Fibroblast of skin of back (primary cell): ENCODE data around the gene OR2V2.

ENCODE experiments used
- DNase-seq: peaks from one replicate; pipeline ENCODE4 v3.0.0-alpha.2; 2013

Gene OR2V2

DNA sequence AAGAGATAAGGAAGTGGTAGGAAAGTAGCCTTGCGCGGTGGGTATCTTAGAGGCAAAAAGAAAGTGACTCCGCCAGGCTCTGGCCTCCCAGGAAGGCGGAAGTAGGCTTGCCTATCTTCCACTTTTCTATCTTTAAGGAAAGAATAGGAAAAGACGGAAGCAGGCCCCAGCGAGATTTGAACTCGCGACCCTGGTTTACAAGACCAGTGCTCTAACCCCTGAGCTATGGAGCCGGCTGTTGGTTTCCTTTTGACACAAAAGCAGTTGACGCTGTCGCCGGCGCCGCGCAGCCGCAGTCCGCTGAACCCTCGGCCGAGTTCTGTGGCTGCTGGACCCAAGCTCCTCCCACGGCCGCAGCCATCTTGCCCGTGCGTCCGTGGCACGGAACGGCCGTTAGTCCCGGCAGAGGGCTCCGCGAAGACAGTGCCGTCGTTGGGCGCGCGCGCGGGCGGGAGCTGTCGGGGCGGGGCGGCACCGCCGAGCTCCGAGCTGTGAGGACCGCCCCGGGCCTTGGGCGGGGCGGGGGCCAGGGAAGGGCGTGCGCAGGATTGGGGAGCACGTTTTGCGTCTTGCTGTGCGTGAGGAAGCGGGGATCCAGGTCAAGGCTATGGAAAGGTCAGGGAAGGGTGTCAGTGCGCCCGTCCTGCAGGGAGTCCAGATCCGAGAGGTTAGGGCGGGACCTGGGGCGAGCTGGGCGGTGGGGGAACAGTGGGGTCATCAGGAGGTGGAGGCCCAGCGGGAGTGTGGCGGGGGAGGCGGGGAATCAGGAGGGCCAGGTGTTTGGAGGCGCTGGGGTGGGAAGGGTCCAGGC is 44.3 kb downstream of the OR2V2 start:
- DNase-seq = peak; percentile 94

DNA sequence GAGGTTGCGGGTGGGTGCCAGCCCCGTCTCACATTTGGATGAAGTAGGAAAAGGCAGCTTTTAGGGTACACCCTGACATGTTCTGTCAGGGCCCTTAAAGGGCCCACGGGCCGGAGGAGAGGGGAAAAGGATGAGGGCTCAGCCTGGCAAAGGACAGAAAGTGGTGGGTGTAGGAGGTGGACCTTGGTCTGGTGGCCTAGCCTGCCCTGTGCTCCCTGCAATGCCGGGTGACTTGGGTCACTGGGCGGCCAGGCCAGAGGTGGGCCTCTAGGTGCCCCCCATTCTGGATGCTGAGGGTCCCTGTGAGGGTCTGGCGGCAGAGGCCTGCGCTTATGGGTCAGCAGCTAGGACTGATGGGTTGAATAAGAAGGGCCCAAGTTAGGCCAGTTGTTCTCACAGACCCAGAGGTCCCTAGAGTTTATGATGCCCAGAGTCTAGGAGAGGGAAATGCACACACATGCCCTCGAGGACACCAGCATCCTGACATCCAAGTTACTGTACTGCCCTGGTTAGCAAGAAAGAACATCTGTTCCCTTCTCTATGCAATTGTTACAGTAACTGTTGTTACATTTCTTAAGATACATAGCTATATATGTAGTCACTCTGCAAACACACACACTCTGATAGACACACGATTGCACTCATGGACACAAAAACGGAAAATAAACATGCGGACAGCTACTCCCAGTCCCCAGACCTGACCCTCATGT is 45.1 kb downstream of the OR2V2 start:
- DNase-seq = no peak

DNA sequence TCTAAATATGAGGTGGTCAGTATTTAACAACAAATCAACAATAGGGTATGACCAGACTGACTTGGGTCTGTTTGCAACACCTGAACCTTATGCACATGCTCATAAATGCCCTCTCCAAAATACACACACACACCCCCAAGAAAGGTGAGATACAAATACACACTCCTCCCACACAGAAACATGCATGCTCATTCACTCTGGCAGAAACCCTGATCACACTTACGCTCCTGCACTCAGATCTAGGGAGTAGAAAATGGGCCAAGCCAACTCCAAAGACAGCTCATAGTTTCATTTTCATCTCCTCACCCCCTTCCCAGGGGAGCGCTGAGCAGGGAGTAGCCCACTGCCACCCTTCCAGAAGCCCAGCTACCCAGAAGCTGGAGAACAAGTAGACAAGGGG is 46.3 kb downstream of the OR2V2 start:
- DNase-seq = no peak

DNA sequence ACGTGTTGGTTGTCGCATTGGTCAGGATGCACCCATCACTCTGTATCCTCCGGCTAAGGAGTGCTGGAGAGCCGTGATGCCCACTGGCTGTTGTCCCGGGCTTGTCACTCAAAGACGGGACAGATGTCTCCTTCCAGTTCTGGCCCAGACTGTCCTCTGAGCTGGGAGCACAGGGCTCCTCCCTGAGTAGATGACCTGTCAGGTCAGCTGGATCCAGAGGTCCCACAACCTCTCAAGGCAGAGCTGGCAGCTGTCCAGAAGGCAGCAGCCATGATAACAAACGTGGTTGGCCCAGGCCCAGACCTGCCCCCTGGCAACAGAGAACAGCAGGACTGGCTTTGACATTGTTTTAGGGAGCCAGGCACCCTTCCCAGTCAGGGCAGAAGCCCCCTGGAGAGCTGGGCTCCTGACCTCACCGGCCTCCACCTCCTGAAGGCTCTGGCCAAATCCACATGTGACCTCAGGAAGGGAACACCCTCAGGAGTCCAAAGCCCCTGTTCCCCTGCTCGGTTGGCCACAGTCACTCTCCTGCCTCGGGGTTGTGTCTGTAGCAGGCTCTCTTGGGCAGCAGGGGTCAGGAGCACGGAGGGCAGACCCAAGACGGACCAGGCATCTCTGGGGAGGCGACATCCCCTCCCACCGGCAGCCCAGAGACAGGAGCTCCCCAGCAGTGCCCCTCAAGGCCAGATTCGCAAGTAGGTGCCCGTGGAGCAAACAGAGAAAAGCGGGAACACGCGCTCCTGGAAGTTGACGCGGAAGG is 47.3 kb downstream of the OR2V2 start:
- no peak for DNase-seq

DNA sequence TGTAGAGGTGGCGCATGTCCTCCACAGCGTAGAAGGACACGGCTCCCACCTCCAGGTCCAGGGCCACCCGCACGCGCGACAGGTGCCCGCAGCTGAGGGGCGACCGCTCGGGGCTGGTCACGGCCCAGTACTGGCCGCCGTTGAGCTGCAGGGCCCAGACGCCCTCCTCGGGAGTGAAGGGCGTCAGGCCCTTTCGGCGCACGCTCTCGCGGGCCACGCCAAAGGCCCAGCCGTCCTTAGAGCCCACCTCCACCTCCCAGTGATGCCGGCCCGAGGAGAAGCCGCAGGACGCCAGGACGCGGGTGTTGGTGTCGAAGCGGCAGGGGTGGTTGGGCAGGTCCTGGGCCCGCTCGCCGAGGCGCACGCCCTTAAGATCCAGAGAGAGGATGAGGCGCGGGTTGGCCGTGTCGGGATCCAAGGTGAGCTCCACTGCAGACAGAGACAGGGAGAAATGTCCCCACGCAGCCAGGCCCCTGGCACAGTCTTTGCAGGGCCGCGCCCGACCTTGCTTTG is 47.9 kb downstream of the OR2V2 start:
- no peak for DNase-seq

DNA sequence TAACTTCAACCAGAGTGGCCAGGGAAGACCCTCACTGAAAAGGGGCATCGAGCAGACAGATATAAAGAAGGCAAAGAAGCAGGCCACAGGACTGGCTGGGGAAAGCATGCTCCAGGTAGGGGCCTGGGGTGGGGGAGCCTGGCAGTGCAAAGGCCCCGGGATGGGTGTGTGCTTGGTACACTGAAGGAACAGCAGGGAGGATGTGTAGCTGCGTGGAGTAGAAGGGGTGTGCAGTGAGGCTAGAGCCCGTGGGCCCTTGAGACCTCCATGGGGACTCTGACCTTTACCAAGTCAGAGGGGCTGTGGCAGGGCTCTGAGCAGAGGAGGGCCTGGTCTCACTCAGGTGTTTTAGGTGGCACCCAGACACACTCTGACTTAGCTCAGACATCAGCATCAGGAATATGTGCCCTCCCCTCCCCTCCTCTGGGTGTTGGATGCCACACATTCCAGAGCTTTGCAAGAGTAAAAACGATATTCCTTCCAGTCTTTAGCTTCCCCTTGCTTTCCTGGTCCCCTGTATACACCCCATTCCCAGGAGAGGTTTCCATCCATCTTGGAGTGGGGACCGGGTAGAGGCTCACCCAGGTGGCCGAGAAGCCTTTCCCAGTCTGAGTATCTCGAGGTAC is 50.1 kb downstream of the OR2V2 start:
- DNase-seq = peak; percentile 37

DNA sequence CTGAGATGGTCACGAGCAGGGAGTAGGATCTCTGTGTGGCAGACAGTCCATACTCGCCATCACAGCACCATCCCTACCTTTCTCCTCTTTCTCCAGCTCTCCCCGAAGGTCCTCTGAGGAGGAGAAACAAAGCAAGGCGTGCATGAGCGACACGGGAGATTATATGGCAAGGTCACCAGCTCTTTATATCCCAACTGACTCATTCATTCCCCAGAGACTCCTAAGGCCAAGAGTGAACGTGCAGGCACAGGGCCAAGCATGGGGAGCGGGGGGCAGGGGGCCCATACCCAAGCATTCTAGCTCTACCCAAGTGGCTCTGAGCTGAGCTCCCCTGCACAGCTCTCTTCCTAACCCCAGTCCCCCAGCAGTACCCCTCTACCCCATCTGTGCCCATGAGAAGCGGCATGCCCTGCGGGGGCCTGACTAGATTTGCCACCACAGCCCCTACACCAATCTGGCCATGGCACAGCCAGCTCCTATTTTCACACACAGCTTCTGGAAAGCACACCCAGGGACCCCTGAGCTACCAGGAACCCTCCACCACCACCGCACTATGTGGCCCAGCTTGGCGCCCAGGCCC is 50.8 kb downstream of the OR2V2 start:
- peak; percentile 40 for DNase-seq

DNA sequence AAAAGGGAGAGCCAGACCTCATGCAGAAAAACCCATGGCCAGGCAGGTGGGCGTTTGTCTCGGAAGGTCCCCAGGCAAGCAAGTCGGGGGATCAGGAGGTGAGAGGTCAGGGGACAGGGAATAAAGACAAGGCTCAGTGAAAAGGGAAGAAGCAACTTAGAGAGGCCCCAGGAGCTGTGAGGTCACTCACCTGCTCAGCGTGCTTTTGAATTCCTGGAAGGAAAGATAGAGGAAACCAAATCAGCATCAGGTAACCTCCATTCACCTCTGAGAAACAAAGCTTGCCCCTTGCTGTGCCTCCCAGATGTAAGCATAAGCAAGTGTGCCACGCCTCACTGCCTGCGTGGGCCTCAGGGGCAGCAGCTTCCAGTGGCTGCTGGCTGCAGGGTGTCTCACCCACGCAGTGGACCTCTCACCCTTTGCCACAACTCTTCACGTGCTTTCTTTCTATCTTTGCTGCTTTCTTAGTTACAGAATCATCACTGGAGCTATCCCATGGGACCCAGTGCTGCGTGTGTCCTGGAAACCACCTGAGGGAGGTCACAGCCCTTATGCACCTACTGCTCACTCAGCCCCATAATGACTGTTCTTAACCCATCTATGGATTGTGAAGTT is 51.6 kb downstream of the OR2V2 start:
- no peak for DNase-seq

DNA sequence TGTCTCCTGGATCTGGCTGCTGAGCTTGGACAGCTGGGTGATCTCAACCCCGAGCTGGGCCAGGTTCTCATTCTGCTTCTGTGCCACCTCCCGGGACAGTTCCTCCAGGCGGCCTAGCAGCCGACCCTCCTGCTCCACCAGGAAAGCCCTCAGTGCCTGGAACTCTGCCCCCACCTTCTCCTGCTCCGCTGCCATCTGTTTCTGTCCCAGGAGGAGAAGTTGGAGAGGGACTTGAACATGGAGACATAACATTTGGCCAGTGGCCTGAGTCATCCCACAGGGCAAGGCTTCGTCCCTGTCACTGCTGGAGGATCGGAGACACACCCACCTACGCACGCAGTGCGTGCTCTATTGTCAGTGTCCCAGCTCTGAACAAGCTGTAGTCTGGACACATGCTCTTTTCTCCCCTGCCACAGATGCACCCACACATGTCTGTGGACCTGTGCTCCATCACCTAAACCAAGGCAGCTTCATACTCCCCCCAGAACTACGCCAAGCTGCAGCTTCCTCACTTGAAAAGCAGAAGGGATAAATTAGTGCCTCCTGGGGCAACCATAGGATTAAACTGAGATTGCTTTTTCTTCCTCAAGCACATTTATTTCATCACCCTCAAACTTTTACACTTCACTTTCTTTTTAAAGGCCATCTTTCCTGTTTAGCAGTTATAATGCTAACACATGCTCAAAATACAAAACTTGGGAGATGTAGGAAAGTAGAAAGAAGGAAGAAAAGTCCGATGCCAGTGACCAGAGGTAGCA is 52.7 kb downstream of the OR2V2 start:
- no peak for DNase-seq

DNA sequence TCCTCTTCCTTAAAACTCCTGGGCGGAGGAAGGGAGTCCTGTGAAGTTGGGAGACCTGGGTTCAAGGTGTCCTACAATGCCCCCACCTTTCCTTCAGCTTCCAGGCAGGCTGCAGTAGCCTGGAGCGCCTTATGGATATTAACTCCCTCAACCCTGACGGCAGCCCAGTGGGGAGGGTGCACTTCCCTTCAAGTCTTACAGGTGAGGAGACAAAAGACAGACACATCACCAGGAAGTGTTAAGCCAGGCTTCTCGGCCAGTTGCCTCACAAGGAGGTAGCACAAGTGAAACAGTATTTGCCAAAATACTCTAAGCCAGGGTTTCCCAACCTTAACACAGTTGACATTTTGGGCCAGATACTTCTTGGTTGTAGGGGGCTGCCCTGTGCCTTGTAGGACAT is 53.4 kb downstream of the OR2V2 start:
- no peak for DNase-seq

DNA sequence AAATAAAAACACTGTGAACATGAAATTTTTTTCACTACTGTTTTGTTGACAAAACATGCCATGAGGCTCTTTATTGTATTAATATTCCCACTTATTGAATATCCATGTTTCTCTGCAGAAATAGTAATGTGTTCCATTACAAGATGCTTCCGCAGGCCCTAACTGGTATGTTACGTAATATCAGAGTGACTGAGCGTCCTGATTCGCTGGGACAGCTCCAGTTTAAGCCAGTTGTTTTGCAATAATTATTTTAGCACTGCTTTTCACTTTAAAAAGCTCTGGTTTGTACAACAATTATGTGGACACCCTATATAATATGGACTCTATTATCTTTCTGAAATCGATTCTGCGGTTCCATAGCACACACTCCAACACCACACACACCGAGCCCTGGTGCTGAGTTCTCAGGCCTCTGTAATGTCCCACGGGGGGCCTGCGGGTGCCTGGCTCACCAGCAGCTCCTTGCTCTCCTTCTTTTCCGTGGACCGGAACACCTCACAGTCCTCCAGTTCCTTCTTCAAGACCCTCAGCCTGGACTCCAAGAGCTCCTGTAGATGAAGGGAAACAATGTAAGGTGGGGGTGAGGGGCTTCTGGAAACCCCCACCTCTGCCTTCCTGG is 55.8 kb downstream of the OR2V2 start:
- DNase-seq = no peak

DNA sequence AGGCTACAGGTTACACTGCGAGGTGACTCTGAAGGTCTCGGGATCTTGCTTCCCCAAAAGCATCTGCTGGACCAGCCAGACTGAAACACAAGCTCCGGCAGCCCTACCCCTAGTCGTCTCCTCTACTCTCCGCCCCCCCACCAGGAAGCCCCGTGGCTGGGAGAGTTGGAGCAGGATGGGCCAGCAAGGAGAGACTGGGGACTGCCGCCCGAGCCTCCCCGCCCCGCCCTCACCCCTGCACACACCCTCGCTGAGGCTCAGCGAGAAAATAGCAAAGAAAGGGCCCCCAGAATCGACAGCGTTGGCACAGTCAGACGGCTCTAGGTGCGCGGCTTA is 56.4 kb downstream of the OR2V2 start:
- no peak for DNase-seq

DNA sequence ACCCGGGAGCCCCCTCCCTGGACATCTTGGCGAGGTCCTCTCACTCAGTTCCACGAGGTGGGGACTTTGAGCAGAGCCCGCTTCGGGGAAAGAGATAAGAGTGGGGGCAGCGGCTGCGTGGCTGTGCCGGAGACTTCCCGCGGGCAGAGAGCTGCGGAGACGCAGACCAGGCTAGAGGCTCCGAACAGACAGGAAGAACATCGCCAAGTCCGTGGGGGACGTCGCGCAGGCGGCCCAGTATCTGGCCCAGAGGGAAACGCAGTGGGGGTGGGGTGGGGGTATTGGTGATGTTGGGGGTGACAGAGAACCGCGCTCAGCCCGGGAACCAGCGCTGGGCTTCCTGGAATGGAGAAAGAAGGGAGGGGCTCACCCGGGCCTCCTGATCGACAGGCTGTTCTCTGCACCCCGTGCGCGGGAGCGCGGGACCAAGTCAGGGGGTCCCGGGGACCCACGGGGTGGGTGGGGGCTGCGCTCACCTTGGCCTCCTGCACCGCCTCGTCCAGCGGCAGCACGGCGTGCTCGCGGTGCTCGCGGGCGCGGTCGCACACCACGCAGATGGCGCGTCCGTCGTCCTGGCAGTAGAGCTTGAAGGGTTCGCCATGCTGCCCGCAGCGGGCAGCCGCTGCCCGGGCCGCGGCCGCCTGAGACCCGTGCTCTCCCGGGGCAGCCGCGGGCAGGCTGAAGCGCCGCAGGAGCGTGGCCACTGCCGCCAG is 56.9 kb downstream of the OR2V2 start:
- peak; percentile 43 for DNase-seq

DNA sequence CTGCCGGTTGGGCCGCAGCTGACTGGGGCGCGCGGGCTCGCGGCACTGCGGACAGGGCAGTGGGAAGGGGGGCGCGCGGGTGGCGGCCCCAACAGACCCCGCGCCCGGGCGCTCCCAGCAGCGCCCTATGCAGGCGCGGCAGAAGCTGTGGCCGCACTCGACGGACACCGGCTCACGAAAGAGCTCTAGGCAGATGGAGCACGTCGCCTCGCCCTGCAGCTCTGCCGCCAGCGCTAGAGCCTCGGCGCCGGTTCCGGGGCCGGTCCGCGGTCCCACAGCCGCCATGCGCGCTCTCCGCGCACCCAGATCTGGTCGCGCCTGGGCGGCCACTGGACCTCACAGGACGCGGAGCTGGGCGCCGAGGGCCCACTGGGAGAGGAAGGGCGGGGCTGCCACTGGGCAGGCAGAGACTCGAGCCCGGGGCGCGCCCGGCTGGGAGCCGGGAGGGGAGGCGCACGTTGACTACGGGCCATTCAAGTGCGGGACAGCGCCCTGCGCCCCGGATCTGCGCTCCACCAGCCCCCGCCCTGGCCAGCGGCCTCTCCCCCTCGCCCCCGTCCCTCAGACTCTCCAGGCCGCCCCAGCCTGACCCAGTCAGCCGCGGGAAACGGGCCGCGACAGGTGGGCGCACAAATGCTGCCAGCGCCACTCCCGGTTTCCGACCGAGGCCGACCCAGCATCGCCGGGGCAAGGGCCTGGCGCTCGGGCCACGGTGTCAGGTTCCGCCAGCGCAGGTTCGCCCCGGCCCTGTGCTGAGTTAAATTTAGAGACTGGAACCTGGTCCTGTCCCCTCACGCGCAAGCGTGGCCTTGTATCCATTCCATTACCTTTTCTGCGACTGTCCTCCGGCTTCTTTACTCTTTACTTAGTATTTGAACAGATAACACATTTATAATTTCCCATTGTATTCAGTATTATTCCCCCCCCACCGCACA is 57.7 kb downstream of the OR2V2 start, which contains the start of gene TRIM7:
Gene TRIM7 (minus strand): TSS at position 371 of the 935 bp plus-strand sequence. CDS start 86 bp downstream, at position 285.
- peak; percentile 51 for DNase-seq

DNA sequence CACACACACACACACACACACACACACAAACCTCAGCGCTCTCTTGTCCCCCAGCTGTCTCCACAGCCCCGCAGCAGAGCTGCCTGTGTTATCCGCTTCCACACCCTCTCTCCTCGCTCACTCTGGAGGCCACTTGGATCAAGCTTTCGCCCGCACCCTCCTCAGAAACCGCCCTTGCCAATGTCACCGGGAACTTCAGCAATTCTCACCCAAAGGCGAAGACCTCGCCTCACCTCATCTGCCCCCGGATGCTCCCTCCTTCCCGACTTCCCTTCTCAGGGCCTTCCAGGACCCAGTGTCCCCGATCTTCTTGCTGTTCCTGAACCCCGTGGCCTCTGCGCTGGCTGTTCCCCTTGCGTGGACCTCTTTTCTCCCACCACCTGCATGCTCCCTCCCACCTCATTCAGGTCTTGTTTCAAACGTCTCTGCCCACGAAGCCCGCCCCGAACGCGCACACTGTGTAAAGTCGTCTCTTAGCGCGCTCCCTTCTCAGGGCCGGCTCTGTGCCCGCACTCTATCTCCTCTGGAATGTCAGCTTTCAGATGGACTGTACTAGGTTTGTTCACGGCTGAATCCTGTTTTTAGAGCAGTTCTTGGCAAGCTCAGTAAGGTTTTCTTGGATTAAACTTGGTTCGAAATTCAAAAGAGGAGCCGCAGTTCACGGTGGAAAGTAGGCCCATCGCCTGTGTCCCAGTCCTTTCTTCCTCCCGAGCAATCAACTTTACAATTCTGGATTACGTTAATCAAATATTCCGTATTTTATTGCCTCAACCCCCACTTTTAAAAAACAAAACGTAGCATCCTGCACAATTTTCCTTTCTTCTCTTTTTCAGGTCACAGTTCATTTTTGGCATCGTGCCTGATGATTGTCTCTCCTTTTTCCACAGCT is 58.6 kb downstream of the OR2V2 start:
- no peak for DNase-seq

DNA sequence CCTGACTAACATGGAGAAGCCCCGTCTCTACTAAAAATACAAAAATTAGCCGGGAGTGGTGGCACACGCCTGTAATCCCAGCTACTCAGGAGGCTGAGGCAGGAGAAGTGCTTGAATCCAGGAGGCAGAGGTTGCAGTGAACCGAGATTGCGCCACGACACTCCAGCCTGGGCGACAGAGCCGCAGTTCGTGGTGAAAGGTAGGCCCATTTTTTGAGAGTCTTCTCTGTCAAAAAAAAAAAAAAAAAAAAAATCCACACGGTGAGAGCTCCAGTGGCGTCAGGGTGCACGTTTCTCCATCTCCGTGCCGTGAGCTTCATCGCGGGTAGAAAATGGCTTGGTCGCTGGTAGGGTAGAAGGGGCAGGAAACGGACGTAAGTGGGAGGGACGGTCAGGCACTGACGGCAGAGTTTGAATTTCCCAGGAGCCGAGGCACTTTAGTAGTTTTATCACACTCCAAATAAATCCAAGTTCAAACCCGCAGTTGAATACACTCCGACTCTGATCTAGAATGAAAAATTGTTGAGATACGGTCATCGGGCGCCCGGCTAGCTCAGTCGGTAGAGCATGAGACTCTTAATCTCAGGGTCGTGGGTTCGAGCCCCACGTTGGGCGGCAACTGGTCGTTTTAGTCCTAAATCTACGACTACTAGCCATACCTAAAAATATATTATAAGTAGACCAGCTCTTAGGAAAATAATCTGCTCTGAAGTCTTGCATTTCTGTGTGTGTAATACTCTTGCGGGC is 60.0 kb downstream of the OR2V2 start:
- peak; percentile 94 for DNase-seq

DNA sequence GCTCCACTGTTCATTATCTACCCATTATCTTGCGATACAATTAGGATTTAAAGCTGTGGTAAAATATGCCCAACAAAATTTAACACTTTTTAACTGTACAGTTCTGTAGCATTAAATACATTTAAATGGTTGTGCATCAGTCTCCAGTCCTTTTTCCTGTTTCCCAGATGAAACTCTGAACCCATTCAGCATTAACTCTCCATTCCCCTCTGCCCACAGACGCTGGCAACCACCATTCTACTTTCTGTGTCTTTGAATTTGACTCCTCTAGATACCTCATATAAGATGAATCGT is 60.5 kb downstream of the OR2V2 start:
- DNase-seq = no peak
